Measurements from ENCODE around the gene C8B.

The C8B gene

DNA sequence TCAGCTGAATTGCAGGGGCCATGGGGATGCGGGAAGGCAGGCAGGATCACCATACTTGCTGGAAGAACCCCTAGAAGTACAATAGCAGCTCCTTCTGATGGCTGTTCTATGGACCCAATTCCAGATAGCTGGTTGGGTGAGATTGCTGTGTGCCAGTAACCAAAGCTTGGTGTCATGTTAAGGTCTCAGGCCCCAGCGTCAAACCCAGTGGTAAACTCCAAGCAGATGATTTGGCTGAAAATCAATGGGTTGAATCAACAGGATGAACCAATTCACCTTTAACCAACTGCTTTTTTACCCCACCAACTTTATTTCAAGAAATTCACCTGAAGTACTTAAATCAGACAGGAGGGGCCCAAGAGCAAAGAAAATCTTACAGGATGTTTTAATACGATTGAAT, 37.8 kb downstream of the C8B start:
- DNase-seq = no peak

DNA sequence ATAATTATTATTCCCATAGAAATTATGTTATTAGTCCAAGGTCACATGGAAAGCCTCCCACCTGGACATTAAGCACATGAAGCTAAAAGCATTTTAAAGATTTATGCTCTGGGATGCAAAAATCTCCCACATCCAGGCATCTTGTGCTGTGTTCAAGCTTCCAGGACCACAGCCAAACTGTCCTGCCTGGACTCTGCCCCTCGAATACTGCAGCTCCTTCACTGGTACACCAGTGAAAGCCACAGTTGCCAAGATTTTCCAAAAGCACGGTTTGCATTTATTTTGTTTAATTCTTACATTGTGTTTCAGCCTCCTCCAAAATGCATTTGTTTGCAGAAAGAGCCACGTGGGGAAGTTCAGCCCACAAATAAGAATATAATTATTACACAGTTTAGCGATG, 38.6 kb downstream of the C8B start:
- DNase-seq = no peak

DNA sequence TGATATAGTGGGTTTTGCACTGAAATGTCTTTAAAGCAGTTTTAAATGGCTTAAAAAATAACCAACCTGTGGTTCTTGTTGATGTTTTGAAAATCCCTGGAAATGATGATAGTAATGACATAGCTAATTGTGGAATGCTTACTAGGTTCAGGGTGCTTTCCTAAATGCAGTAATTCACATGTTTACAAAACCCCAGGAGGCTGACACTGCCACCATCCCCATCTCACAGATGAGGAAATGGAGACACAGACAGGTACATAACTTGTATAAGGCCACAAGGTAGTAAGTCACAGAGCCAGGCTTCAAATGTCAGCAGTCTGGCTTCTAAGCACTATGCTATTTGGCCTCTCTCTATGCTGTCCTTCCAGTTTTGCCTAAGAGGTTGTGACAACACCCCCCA, 40.6 kb downstream of the C8B start:
- DNase-seq = no peak

DNA sequence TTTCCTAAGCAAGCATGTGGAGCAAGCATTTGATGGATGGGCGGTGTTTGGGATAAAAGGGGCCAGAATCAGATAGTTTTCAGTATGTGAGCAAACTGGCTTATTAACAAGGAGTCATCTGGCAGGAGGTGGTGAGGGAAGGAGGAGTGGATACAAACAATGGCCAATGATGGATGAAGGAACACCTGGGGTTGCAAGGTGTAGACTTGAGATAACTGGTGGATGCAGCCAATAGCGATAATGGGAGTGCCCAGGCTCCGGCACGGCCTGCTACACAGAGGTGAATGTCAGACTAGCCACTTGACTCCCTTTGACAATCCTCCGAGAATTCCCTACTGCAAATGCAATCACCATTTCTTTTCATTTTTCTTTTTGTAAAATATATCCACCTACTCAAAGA, 41.7 kb downstream of the C8B start:
- no peak for DNase-seq

DNA sequence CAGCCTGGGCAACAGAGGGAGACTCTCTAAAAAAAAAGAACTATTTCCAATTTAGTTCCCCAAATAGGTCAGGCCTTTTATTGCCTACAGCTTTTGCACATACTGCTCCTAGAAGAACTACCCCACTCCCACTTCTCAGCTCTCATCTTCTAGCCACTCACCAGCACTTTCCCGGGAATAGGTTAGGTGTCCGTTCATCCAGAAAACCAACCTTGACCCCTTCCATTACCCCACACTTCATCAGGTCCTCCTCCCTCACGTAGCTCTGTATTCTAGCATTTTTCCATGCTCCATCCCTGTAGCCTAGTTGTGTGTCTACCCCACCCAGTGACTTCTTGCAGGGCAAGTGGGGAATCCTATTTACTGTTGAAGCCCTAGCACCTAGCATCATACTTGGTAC, 42.6 kb downstream of the C8B start:
- DNase-seq = no peak

DNA sequence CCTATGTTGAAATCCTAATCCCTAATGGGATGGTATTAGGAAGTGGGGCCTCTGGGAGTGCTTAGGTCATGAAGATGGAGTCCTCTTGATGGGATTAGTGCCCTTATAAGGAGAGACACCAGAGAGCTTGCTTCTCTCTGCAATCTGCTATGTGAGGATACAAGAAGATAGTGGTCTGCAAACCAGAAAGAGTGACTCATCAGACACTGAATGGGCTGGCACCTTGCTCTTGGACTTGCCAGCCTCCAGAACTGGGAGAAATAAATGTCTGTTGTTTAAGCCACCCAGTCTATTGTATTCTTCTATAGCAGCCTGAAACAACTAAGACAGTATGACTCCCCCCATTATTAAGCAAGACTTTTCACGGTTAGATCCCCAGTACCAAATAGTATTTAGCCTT, 43.3 kb downstream of the C8B start:
- DNase-seq = peak in 1 of 2 experiments; percentile 6

GRCh38 chr1:56922070-56922469, 43.7 kb downstream of the C8B start:
- DNase-seq = no peak

GRCh38 chr1:56921479-56921878, 44.3 kb downstream of the C8B start:
- DNase-seq = no peak

DNA sequence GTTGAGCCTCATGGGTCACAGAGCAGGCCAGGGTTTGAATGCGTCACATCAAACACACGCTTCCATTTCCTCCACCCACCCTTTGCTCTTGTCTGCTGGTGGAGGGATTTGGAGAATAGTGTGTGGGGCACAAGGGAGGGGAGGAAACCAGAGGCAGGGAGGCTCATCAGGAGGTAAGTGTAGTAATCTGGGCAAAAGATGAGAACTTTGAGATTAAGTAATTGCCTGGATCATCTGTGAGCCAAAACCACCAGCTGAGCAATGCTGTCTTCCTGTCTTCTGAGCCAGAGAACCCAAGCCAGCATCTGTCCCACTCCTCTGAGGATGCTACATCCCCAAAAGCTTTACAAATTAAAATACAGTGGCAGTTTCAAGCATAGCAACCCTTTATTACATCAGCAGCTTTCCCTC, 45.2 kb downstream of the C8B start:
- DNase-seq = peak in 1 of 2 experiments; percentile 15

- peak in 1 of 2 experiments; percentile 46 for DNase-seq
These were observed 48.5 kb downstream of the C8B start for GRCh38 chr1:56917356-56917755.

GRCh38 chr1:56916630-56917029, 49.2 kb downstream of the C8B start:
- no peak for DNase-seq

DNA sequence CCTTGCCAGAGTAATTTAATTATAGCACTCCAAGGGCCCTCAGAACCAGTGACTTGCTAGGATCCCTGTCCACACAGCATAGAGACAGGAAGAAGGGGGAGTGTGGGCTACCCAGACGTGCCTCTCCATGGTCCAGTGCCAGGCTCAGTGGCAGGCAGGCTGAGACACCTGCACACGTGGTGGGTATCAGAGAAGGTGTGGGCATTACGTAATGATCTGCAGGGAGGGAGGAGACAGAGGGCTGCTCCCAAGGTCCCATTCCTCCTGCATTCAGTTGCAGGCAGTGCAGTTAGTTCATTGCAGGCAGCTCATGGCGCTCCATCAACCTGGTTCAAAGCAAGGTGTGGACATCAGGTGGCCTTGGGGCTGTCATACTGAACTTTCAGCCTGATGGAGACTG, 49.9 kb downstream of the C8B start:
- DNase-seq = peak; percentile 70 to 92

DNA sequence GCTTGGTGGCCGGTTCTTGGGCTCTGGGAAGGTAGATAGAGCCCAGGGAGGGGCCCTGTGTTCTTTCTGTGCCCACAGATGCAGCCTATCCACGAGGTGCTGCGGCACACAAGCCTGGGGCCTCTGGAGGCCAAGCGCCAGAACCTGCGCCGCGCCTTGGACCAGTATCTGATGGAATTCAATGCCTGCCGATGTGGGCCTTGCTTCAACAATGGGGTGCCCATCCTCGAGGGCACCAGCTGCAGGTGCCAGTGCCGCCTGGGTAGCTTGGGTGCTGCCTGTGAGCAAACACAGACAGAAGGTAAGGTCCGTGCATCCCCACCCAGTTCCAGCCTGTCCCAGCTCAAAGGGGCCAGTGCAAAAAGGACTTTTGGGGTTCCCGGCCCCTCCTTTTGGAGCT, 53.5 kb downstream of the C8B start:
- no peak for DNase-seq

DNA sequence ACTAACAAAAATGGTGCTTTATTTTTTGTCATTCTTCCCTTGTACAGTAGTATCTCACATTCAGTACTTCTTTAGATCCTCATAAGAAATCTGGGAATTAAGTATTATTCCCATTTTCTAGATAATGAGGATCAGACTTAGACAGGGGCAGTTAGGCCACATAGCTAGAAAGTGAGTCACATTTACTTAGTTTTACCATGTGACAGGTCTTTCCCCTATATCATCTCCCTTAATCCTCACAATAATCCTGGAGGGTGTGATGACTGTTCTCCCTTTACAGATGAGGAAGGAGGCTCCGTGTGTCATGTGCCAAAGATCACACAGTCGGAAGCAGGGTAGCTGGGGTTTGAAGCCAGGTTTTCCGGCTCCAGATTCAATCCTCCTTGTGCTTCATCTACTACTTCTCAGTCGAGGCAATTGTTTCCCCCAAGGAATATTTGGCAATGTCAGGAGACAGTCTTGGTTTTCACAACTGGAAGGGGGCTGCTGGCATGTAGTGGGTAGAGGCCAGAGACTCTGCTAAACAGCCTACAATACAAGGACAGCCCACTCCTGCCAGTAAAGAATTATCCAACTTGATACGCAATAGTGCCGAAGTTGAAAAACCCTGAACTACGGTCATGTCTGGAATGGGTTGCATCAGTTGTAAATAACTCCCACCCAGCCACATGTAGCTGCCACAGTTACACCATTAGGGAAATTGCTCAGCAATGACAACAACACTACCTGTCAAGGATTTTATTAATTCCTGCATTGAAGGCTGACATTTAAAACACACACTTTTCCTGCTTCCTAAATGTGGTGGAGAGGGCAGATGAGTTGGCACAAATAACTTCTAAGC, 54.5 kb downstream of the C8B start:
- peak in 1 of 2 experiments; percentile 3 for DNase-seq

GRCh38 chr1:56910441-56910985, 55.3 kb downstream of the C8B start:
- DNase-seq = no peak

- no peak for DNase-seq
These were observed 57.1 kb downstream of the C8B start for GRCh38 chr1:56908619-56909221.

DNA sequence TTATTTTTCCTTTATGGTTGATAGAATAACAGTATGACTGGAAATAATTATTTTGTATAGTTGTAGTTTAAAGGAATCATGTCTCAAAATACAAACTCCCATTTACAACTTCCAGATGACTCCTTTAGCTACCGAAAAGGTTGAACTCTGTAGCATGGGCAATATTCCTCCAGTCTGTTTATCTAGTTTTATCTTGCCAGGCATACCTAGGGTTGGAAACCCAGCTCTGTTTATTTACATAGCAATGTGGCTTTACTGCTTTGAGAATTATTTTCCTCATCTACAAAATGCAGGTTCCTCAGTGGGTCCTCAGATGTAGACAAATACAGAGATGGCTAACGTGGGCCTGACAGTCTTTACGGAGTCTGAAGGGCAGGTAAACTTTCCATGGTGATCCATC, 60.1 kb downstream of the C8B start:
- DNase-seq = no peak

DNA sequence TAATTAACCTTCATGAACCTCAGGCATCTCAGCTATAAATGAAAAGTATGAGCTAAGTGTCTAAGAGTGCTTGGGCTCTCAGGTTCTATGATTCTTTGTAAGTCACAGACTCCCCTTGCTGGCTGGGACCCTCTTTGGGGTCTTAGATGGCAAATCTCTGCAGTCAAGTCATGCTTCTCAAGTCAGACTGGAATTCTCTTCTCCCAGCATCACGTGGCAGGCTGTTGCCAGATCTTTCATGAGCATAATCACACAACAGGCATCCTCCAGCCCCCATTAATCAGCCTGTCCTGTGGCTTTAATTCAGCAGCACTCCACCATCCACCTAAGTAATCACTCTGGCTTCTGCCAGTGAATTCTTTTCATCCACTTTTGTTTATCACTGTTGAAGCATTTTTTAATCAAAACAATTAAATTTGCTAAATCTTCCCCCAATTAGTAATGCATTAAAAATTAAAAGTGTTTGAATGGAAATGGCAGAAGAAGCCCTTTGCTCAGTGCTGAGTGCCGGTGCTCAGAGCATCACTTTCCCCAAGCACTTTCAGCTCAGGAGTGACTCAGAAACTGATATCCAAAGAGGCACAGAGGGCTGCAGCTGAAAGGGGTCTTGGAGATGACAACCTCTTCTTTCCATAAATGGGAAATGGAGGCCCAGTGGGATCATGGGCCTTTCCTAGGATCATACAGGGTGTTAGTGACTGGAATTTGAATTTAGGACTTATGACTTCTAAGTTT, 61.0 kb downstream of the C8B start:
- no peak for DNase-seq

- DNase-seq = no peak
These were observed 62.0 kb downstream of the C8B start for GRCh38 chr1:56903778-56904177.

- DNase-seq = no peak
These were observed 64.1 kb downstream of the C8B start for GRCh38 chr1:56901716-56902115.

DNA sequence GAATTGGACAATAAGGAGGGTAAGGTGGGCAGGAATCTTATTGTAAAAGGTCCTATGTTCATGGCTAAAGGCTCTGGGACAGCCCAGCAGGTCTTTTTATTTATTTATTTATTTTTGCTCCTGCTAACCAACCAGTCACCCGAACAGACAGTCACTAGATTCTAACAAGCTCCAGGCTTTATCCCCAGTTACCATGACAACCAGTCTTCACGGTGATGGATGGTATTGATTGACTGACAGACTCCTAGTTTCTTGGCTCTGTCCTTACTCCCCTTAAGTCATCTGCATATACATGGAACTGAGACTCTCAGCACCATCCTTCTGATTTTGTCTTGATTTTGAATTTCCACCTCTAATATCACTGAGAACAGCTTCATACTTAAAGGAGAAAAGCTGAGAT, 66.9 kb downstream of the C8B start:
- DNase-seq = peak in 1 of 2 experiments; percentile 19

- no peak for DNase-seq
These were observed 67.8 kb downstream of the C8B start for GRCh38 chr1:56898005-56898373.

GRCh38 chr1:56897150-56898004, 68.4 kb downstream of the C8B start:
- no peak for DNase-seq

All from NCI-H524 (cell line).